GM19023 (cell line): Measurements from ENCODE around the gene LYPD5.
"Not testable (repeated sequence)": the region's sequence is repeated elsewhere in the genome, so short reads cannot be mapped to it uniquely, and the experiment has no call there.

Source experiments
- ATAC-seq: cut with Tn5 transposase; IDR thresholded peaks from one replicate; pipeline ENCODE4 v1.9.1; 2021; ENCODE audit warnings: mild to moderate bottlenecking, moderate library complexity; ENCODE audit not compliant: unreplicated experiment

Gene LYPD5

DNA sequence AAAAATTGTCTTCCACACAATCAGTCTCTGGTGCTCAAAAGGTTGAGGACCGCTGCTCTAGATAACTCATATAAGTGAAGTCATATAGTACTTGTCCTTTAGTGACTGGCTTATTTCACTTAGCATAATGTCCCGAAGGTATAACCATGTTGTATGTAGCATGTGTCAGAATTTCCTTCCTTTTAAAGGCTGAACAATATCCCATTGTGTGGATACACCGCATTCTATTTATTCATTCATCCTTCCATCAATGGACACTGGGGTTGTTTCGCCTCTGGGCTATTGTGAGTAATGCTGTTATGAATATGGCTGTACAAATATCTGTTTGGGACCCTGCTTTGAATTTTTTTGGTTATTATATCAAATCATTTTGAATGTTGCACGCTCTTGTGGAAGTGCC lies 4.6 kb upstream of the LYPD5 start:
- ATAC-seq, result no peak

DNA sequence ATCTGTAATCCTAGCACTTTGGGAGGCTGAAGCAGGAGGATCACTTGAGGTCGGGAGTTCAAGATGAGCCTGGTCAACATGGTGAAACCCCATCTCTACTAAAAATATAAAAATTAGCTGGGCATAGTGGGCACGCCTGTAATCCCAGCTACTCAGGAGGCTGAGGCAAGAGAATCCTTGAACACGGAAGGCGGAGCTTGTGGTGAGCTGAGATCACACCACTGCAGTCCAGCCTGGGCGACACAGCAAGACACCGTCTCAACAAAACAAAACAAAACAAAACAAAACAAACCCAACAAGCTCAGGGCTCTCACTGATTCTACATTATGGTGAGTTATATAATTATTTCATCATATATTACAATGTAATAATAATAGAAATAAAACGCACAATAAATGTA lies 4.2 kb upstream of the LYPD5 start:
- ATAC-seq, result not testable (repeated sequence)

DNA sequence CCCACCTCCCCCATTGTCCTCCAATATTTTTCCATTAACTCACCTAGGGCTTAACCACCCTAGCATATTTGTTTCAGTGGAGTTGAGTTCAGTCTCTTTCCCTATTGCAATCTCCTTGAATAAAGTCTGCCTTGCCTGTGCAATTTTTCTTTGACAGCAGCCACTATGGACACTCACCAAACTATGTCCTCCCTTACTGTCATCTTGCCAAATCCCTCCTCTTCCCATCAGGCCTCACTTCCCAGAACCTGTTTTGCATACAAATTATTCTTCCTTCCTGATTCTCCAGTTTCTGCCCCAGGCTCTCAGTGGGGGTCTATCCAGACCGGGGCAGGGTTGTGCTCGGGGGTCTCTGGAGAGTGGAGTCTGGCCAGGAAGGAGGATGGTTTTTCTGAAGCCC lies 2.2 kb upstream of the LYPD5 start:
- no peak for ATAC-seq

DNA sequence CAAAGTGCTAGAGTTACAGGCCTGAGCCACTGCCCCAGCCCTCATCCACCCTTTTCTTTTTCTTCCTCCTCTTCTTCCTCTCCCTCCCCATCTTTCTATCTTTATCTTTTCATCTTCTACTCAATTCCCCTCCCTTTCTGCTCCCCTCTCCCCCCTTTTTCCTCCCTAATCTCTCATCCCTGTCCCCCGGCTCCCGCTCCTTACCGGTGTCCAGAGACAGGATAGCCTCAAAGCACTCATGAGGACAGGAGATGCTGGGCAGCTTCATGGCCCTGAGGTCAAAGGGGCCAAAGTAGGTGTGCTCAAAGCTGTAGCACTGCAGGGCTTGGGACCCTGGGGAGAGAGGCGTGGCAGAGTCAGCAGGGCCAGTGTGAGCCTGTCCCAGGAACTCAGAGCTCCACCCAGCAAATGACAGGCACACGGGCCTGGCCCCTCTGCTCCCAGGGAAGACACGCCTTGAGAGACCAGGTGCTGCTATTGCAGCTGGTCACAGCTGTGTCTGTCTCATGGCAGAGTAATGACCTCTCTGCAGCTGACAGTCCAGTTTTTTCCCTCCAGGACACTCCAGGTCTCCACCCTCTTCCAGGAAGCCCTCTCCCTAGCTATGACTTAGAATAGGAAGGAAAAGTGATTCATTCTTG lies 2.6 kb downstream of the LYPD5 start:
- ATAC-seq, result no peak

DNA sequence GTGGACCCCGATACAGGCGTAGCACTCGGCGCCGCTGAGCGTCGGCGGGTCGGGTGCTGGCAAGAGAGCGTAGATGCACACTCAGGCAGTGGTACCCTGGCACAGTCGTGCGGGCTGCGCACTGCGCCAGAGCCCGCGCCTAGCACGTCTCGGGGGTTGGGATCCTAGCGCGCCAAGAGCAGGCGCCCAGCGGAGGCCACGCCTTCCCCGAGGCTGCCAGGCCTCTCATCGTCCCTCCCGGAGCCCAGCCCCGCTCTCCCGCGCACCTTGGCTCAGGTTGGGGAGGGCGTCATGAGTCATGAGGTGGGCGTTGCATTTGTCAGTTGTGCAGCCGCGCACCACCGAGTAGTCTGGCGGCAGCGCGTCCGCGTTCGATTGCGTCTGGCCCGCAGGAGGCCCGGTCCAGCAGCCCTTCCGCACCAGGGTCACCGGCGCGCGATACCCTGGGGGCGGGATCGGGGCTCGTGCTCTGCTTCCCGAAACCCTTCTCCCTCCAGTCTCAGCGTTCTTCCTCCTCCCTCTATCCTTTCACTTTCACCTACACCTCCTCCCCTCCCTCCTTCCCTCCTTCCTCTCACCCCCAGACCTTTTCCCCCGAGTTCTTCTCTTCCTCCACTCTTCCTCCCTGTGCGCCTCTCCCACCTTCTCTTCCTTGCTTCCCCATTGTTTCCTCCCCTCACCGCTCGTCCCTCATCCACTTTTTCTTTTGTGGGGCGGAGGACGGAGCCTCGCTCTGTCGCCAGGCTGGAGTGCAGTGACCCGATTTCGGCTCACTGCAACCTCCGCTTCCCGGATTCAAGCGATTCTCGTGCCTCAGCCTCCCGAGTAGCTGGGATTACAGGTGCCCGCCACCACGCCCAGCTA lies 3.5 kb downstream of the LYPD5 start:
- ATAC-seq, result no peak

DNA sequence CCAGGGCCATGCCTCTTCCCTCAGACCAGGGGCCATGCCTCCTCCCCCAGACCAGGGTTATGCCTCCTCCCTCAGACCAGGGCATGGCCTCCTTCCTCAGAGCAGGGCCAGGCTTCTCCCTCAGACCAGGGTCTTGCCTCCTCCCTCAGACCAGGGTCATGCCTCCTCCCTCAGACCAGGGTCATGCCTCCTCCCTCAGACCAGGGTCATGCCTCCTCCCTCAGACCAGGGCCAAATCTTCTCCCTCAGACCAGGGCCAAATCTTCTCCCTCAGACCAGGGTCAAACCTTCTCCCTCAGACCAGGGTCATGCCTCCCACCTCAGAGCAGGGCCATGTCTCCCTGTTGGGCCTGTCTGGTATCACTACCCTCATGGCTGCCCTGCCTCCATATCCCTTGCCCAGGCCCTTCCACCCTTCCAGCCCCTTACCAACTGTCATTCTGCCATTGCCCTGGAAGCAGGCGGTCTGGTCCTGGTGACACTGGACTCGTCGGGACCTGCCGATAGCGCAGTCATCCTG lies 4.2 kb downstream of the LYPD5 start:
- no peak for ATAC-seq

DNA sequence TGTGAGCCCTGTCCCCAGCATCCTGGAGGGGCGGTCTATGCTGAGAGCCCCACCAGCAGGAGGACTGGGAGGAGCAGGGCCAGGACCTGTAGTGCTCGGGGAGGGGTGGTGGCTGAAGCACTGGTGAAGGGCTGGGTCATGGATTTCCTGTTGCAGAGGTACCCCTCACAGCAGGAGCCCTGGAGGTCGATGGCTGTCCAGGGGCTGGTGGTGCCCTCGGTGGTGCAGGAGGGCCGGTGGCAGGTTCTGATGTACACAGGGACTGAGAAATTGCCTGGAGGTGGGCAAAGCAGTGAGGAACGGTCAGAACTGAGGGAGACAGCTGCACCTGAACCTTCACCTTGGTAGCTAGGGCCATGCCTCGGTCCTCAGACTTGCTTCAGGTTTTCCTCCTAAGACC lies 4.7 kb downstream of the LYPD5 start:
- ATAC-seq, result no peak

DNA sequence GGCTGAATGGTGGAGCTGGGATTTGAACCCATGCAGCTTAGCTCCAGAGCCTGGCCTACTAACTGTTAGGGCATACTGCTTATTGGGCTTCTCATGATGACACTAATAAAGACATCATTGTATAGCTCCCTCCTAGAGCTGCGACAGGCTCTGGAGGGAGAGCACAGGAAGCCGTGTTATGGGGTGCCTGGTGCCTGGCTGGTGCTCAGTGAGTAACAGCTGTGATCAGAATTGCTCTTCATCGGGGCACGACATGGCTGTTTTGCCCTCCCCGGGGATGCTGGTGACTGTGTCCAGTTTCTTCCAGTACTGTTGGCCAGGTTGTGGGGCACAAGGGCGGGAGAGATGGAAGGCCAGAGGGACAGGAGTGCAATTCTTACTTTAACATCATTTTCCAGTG lies 5.1 kb downstream of the LYPD5 start:
- ATAC-seq, result no peak

DNA sequence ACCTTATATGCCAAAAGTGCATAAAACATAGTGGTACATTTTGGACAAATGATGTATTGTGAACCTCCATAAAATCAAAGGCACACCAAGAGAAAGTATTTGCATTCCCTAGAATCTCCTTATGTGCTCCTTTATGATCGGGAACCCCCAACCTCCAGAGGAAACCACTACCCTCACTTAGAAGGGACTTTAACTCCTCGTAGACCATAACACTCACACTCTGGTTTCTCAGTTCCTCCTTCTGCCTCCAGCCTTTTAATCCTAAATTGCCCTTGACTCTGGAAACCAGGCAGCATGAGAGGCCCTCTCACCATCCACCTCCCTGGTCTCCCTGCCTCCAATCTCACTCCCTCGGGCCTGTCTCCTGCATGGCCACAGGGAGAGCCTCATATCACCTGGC lies 11.7 kb downstream of the LYPD5 start:
- ATAC-seq, result no peak

DNA sequence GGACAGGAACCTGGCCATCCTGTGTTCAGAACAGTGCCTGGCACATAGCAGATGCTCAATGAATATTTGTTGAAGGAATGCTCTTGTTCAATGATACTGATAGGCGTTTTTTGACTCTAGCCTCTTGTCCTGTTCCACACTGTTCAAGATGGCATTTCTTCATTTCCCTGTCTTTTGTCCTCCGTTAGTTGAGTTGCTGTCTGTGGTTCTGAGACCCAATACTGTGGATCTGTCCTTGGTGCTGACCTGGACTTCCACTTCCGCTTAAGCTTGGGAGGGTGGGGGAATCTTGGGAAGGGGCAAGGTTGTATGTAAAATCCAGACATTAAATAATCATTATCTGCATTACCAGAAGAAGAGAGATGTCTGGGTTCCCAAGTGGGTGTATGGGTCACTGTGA lies 13.2 kb downstream of the LYPD5 start:
- no peak for ATAC-seq

DNA sequence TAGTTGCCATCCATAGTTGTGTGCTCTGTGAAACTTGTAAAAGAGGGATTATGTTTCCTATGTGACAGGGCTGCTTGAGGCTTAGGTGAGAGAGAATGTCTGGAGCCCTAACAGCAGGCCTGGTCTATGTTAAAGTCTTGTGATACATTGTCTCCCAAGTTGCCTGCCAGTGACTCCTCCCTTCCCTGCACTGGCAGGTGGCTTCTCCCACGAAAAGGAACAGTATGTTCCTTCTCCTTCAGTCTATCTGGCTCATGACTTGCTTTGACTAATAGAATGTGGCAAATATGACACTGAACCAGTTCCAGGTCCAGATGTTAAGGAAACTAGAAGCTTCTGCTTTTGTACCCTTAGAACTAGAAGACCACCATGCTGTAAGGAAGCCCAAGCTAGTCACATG lies 15.6 kb downstream of the LYPD5 start:
- ATAC-seq, result no peak

DNA sequence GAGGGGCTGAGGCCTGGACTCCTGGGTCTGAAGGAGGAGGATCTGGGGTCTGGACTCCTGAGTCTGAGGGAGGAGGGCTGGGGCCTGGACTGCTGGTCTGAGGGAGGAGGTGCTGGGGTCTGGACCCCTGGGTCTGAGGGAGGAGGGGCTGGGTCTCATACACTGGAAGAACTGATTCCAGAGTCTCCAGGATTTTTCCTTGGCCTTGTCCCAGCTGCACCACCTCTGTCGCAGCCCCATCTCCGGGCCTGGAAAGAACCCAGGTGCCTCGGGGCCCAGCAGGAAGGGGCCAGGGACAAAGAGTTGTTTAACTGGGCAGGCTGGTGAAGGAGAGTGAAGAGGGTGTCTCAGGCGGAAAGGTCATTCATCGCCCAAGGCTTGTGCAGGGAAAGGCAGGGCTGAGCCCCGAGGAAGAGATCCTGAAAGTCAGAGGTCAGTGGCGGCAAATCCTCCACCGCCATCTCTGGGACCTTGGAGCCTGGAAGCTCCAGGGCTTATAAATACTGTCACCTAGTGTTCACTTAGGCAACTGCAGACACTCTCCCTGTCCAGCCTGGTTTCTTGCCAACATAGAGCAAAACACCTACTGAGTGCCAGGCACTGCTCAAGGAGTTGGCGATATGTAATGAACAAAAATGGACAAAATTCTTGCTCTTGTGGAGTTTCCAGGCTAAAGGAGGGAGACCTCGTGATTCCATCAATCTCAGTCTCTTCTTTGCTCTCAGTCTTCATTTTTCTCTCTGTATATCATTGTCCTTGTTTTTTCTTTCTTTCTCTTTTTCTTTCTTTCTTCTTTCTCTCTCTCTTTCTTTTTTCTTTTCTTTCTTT lies 17.1 kb downstream of the LYPD5 start:
- ATAC-seq, result no peak

DNA sequence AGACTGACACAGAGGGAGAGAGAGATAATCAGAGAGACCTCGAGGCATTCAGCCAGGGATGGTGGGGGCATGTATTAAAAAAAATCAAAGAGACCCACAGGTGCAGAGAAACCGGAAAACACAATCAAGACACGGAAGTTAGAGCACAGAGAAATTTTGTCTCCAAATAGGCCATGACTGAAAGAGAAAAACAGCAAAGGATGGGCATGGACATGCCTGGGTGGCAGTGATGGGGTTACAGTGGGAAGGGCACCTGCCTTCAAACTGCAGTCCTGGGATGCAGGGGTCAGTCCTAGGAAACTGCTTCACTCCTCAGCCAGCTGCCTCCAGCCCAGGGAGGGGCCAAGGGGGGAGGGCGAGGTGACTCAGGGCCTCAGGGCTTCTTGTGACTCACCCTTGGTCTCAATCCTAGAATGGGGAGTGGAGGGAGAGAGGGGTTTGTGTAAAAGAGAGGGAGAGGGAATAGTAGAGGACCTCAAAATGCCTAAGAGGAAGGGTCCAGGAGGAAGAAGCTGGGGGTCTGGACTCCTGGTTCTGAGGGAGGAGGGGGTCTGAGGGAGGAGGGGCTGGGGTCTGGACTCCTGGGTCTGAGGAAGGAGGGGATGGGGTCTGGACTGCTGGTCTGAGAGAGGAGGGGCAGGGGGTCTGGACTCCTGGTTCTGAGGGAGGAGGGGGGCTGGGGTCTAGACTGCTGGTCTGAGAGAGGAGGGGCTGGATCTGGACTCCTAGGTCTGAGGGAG lies 17.8 kb downstream of the LYPD5 start:
- no peak for ATAC-seq

DNA sequence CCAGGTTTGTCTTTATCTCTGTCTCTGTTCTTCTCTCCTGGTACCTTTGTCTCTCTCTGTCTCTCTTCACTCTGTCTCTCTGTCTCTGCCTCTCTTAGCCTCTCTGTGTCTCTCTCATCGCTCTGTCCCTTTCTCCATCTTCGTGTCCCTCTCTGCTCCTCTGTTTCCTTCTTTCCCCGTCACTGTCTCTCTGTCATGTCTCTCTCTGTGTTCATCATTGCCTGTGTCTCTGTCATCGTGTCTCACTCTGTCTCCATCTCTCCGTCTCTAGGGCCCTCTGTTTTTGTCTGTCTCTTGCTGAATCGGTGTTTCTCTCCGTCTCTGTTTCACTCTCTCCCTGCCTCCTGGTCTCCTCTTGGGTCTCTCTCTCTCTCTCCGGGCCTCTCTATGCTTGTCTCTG lies 18.6 kb downstream of the LYPD5 start:
- no peak for ATAC-seq

DNA sequence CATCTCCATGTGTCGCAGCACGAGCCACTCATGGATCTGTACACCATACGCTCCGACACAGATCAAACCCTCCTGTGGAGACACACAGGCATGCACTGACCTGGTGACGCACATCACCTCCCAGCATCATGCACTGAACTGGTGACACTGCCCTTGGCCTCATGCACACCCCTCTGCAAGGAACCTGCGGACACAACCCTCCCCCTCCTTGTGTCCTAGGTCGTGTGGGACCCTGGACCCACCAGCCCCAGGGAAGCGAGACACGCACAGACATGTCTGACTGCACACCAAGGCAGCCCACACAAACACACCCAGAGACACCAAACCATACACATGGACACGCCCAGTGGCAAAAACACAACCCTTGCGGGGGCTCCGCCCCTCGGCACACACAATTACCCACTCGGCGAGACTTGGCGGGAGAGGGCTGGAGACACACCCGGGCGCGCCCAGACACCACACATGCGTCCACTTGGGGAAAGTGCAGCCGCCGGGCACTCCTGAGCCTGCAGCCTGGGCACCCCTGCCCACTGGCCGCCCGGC lies 19.5 kb downstream of the LYPD5 start:
- ATAC-seq, result no peak

DNA sequence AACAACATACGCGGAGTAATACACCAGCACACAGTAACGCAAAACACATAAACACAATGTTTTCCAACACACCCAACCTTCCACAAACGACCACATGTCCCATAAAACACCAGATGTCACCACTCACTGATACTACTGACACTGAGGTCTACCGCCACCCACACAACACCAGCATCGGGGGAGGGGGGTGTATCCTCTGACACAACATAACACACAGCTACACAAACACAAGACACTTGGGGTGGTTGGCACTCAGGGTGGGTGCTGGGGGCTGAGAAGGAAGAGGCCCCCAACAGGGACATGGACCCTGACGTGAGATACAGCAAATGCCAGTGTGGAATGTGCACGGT lies 20.0 kb downstream of the LYPD5 start:
- no peak for ATAC-seq

DNA sequence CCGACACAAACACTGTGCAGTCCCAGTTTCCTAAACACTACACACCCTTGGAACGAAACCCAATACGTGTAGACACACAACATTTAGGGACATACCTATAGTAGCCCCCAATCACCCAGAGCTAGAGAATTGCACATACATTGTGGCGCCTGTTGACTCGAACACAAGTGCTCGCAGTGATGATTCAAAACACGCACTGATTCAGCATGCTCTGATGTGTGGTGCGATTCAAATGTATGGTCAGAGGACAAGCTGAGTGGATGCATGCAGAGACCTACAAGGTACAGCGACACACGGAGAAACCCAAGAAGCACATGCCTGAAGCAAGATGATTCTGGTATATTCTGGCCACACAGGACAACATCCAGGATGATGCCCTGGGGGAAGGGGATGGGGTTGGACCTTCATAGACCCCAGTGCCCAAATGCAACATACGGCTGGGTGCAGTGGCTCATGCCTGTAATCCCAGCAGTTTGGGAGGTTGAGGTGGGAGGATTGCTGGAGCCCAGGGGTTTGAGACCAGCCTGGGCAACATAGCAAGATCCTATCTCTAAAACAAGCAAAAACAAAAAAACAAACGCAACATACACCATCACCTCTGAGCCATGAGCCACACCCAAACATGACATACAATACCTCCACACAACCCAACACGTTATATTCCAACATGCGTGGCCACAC lies 20.5 kb downstream of the LYPD5 start:
- ATAC-seq, result no peak

DNA sequence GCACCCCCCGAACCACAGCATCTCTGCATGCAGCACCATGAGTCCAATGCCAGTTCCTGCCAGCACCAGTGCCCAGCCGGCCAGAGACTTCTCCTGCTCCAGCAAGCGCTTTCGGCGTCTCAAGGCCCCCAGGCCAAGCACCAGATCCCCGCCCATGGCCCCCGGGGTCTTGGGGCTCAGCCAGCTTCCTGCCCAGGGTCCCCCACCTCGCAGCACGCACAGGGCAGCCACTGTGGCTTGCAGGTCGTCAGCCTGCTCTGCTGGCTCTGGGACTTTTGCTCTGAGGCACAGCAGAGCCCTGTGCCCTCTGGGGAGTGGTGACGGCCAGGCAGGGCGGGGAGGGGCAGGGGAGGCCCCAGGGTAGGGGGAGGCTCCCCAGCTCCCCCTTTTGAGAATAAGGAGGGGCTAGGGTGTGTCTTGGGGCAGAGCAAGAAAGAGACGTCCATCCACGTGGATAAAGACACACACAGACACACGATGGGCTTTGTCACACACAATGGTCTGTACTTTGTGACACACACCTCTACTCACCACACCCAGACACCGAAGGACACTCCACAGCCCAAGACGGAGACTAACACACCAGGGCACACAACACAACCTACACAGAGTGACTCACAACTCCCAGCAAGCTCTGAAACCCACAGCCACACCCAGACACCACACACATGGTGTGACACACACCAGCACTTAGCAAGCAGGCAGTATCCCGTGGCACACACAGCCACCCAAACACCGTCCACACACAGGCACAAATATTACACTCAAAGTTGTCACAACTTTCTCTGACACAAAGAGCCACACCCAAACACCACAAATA lies 21.3 kb downstream of the LYPD5 start, which contains the start of gene KCNN4:
KCNN4 (minus strand) TSS at position 268 of the 820 bp plus-strand sequence; CDS start at position 156, 112 bp downstream.
- ATAC-seq, result no peak

DNA sequence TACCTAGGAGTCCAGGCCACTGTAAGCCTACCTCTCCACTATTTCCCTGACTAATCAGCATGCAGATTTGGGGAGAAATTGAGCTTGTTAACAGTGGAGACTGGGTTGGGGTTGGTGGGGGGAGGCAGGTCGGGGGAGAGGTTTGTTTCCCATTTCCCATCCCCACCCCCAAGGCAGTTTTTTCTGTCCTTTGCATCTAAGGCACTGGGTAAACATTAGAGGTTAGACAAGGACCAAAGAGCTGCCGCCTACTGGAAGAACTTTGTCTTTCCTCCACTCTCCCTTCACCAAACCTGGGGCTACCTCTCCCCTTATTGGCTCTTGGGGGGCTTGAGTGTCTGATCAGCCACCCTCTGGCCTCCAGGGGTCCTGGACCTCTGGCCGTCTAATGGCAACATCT lies 22.4 kb downstream of the LYPD5 start:
- ATAC-seq, result no peak
